SHP77 (cell line): ENCODE results near the gene PELI3.
A peak's percentile ranks its signal among the peaks of the same experiment; 100 is the strongest.

ENCODE experiments used
- DNase-seq, 2 experiments: peaks; one replicate each; lab custom pipeline; 2025; lab: John Stamatoyannopoulos, UW

The PELI3 gene

DNA sequence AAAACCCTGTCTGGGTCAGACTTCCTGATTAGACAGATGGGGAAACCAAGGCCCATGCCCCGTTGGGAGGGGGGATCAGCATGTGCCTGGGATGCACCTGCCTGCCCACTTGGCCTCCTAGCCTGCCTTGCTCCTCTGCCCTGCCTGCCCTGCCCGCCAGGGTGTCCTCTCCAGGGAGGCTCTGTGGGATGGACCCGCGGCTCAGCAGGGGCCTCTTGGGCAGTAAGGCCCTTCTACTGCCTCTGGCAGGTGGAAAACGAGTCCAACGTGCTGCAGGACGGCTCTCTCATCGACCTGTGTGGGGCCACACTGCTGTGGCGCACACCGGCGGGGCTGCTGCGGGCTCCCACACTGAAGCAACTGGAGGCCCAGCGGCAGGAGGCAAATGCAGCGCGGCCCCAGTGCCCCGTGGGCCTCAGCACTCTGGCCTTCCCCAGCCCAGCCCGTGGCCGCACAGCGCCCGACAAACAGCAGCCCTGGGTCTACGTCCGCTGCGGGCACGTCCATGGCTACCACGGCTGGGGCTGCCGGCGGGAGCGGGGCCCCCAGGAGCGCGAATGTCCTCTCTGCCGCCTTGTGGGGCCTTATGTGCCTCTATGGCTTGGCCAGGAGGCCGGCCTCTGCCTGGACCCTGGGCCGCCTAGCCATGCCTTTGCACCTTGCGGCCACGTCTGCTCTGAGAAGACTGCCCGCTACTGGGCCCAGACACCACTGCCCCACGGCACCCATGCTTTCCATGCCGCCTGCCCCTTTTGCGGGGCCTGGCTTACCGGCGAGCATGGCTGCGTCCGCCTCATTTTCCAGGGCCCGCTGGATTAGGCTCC lies 8.9 kb downstream of the PELI3 start:
- DNase-seq: no peak

GRCh38 chr11:66476173-66476840 lies 9.6 kb downstream of the PELI3 start:
- no peak for DNase-seq

- DNase-seq: no peak
Observed at GRCh38 chr11:66476841-66477251, 10.1 kb downstream of the PELI3 start.

DNA sequence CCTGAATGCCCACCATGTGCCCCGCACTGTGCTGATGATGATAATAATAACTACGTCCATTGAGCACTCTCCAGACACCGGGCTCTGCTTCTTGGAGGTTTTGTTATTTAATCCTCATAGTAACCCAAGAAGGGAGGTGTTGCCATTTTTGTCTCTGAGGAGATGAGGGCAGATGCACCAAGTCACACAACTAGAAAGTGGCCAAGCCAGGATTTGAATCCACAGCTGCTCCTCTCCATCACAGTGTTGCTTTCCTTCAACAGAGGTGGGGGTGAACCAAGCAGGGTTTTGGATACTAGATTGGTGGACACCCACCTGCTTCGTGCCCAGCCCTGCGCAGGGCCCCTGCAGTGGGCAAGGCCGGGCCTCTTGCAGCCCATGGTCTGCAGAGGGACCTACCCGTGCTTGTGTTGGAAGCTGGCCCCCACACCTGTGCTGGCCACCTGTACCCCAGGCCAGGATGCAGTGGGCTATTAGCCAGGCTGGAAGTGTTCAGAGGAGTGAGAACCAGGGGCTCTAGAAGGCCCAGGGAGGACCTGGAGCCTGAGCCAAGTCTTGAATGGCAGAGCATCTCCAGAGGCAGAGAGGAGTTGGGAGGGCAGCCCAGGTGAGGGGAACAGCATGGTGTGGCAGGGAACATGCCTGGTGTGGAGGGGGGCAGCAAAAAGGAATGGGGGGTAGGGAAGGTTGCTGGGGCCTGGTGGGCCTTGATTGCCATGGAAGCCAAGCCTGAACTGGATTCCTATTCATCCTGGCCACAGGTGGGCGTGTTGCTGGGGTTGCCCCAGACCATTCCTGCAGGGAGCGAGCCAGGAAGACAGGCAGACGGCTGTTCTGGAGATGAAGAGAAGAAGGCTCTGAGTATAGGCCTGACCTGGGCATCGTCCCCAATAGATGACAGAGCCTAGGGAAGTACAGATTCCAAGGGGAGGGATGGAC lies 10.8 kb downstream of the PELI3 start:
- DNase-seq: no peak

- DNase-seq: no peak
Observed at GRCh38 chr11:66478729-66479393, 12.2 kb downstream of the PELI3 start.

DNA sequence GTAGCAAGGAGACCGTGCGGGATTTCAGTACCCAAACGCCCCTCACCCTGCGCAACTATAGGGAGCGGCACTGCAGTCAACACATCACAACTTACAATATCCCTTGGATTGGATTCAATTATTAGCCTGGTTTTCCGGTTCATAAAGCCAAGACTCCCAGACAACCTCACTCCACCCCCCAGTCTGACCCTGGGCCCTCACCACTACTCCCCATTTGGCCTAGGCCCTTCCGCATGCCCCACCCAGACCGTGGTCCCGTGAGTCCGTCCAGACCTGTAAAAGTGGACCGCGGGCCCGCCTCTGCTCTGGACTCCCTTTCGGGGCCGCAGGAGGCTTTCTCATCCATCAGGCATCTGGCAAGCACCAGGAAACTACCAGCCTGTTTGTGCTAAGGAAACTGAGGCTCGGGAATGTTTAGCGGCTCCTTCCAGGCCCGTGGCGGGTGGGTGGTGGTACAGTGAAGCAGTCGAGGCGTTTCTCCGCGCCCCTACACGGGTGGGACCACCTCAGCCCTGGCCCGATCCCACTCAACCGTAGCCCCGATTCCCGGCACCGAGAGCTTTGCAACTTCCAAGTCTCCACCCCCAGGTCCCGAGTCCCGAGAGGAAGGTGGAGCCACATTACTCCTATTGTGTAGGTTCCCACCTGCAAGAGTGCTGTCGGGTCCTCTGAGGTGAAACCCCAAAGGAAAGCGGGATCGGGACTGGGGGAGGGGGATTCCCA lies 12.8 kb downstream of the PELI3 start:
- no peak for DNase-seq

- peak; percentile 98 for DNase-seq
Observed at GRCh38 chr11:66480117-66480938, 13.6 kb downstream of the PELI3 start, which contains the start of gene DPP3. Gene DPP3 (plus strand): TSS chr11:66480434. CDS start chr11:66482201, 1,767 bp downstream.

DNA sequence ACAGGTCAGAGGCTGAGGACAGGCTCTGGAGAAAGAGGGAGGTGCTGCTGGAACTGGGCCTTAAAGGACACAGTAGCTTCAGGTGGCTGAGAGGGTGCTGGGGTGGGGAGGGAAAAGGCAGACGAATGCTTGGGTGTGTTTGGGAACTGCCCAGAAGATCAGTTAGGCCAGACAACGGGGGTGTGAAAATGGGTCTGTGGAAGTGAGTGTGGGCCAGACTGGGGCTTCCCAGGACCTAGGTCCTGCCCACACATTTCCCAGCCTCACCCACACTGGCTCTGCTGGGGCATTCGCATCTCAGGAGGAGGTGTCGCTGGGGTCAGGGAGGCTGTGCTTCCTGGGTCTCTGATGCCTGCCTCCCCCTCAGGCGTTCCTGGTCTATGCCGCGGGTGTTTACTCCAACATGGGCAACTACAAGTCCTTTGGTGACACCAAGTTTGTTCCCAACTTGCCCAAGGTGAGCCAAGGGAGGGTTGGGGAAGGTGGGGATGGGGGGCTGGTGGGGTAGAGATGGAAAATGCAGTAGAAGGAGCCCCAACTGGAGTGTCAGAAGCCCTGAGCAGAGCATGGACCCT lies 18.2 kb downstream of the PELI3 start:
- no peak for DNase-seq

DNA sequence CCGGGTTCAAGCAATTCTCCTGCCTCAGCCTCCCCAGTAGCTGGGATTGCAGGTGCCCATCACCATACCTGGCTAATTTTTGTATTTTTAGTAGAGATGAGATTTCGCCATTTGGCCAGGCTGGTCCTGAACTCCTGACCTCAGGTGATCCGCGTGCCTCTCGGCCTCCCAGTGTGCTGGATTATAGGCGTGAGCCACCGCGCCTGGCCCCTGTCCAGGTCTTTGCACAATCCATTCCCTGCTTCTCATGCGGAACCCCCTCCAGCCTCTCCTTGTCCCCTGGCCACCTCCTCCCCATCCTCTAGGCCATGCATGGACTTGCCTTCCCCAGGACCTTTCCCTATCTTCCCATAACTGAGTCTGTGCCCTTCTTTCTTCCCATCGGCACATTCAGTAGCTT lies 22.3 kb downstream of the PELI3 start:
- no peak for DNase-seq

DNA sequence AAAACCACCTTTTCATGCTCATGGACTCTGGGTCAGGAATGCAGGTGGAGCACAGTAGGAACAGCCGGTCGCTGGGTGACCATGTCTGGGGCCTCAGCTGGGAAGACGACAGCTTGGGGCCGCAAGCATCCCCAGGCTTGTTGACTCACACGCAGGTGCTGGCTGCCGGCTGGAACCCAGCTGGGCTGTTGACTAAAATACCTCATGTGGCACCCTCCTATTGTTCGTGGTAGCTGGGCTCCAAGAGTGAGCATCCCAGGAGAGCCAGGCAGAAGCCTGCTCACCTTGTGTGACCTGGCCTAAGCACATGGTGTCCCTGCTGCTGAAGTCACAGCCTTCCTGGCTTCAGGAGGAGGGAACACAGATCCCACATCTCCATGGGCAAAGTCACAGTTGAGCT lies 22.9 kb downstream of the PELI3 start:
- DNase-seq: peak; percentile 94 to 97

- DNase-seq: peak in 1 of 2 experiments; percentile 17
Observed at GRCh38 chr11:66491315-66491935, 24.7 kb downstream of the PELI3 start.

DNA sequence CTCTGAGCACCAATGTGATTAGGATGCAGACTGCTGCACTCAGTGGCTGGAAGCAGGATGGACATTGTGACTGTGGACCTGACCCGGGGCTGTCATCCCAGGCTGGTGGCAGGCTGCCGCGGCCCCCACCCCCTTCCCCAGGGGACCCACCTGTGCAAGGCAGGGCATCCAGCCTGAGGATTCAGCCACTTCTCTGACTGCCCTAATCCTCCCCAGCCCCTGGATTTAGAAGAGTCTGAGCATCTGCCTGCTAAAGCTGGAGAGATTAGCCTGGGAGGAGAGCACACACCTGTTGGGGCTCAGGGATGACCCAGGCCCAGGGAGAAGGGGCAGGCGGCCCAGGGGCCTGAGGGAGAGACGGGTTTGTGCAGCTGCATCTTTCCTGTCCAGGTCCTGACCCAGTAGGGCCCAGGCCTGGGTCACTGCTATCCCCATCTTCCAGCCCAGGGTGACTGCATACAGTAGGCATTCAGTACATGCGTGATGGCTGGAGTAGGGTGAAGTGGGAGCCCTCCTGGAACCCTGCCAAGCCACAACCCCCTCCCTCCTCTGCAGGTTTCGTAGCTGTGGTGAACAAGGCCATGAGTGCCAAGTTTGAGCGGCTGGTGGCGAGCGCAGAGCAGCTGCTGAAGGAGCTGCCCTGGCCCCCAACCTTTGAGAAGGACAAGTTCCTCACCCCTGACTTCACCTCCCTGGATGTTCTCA lies 25.6 kb downstream of the PELI3 start:
- no peak for DNase-seq

- no peak for DNase-seq
Observed at GRCh38 chr11:66493130-66493529, 26.4 kb downstream of the PELI3 start.

DNA sequence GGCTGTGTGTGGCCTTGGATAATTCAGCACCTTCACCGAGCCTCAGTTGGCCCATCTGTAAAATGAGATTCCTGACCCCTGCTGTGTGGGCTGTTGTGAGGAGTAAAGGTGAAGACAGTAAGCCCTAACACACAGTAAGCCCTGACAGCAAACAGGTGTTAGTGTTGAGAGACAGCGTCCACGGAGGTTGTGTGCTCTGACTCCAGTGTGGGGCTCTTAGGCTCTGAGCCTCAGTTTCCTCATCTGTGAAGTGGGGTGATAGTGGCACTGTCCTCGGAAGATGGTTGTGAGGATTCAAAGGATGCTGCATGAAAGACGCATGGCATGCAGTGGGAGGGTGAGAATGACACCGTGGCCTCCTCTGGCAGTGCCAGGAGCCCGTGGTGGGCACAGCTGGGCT lies 27.8 kb downstream of the PELI3 start:
- no peak for DNase-seq

GRCh38 chr11:66494935-66495334 lies 28.2 kb downstream of the PELI3 start:
- DNase-seq: no peak

DNA sequence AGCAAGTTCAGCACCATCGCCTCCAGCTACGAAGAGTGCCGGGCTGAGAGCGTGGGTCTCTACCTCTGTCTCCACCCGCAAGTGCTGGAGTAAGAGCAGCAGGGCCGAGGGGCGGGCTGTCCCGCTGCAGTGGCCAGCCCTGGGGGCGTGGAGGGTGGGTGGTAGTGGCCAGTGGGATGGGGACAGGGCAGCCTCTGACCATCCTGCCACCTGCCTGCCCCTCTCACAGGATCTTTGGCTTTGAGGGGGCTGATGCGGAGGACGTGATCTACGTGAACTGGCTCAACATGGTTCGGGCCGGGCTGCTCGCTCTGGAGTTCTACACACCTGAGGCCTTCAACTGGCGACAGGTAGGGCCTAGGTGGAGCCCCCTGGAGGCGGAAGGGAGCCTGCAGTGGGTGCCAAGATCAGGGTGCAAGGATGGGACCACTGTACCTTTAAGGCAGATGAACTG lies 28.7 kb downstream of the PELI3 start:
- no peak for DNase-seq

DNA sequence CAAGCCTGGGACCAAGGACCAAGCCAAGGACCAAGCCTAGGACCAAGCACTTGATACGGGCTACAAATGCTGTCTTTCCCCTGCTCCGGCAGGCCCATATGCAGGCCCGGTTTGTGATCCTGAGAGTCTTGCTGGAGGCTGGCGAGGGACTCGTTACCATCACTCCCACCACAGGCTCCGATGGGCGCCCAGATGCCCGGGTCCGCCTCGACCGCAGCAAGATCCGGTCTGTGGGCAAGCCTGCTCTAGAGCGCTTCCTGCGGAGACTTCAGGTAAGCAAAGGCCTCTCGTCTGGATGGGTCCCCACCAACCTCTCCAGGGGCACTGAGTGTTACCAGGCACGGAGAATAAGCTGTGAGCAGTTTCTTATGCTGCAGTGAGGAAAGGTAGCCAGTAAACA lies 30.5 kb downstream of the PELI3 start:
- DNase-seq: no peak

DNA sequence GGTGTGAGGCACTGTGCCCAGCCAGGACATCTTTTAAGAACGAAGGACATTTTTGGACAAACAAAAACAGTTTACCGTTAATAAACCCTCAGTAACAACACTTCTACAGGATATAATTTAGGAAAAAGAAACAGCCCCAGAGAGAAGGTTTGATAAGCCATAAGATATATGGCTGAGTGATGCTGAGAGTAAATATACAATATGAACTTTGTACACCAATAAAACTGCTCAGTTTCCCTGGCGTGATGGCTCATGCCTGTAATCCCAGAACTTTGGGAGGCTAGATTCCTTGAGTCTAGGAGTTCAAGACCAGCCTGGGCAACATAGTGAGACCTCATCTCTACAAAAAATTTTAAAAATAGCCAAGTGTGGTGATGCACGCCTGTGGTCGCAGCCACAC lies 31.8 kb downstream of the PELI3 start:
- DNase-seq: no peak
